ENCODE data around the gene ROBO3. TPM values are rescaled to one million over a fixed set of nuclear protein-coding genes. Genes with fewer than 3 reads are reported as not detected.

Gene ROBO3
- total RNA-seq, 5 donors from 2014 or later (not counting 1 experiment from before 2014, with no cell fraction given): 10.2 to 24.7 (median 17.7) TPM

DNA sequence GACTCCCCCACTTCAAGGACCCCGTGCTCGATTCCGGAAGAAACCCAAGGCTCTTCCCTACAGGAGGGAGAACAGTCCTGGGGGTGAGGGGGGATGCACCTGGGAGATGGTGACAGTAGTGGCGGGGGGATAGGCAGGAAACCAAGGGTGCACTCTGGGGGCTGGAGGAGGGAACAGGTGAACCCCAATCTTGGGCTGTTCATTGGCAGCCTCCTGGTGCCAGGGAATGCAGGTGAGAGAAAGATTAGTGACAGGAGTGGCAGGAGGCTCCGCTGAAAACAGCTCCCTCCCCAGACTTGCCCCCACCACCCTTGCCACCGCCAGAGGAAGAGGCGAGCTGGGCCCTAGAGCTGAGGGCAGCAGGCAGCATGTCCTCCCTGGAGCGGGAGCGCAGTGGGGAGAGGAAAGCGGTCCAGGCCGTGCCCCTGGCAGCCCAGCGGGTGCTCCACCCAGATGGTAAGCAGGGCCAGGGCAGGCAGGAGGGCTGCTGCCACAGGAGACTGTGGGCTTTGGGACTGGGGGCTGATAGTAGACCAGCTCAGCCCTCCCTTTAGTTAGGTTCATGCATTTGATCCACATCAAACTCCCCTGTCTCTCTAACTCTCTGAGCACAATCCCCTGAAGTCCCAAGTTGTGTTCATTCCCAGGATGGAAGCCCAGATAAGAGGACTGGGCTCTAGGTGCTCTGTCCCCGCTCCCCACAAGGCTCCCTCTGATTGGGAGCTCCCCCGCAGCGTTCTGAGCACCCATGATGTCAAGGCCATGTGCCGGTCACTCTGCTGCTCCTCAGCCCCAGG, 14.5 kb downstream of the ROBO3 start:
- ChIA-PET POLR2A (no interaction called here), CTCF (interaction anchor here in 1 of 2 donors (0.6 kb wide), 1 partner anchor 535 kb away, joined by 6 read pairs; no protein-coding TSS in a partner anchor)
- H3K4me3 Mint-ChIP-seq: no peak overlapping the region
- peaks cover 8 to 10% of the 10 kb centered on the region in 2 donors for H3K27me3 Mint-ChIP-seq
- no peaks in the 10 kb centered on the region for H3K36me3 Mint-ChIP-seq
- ATAC-seq (replicated peaks in 1 of 4) (no peak), DNase-seq (no peak)
- whole genome bisulfite sequencing (ENCODE audit: insufficient coverage): 89% methylated on average over 9 of the region's 16 CpGs
- no peak overlapping the region for H3K27ac ChIP-seq (ENCODE audit: low read length)
- H3K27me3 ChIP-seq (replicated peaks in 1 of 2; ENCODE audit: control insufficient read depth in 2 of 2, extremely low read depth in 1 of 2, insufficient read depth in 2 of 2, low read length in 1 of 2): peaks cover 0 to 28% of the 10 kb centered on the region in 2 experiments
- H3K27ac Mint-ChIP-seq: no peak overlapping the region
- no peak overlapping the region for H3K4me3 ChIP-seq (ENCODE audit: control insufficient read depth in 1 of 2, extremely low read depth in 1 of 2, low read length in 1 of 2)
- H3K4me1 Mint-ChIP-seq: peaks cover 21 to 26% (median 23%) of the 10 kb centered on the region in 3 donors
- H3K36me3 ChIP-seq (ENCODE audit: control insufficient read depth in 2 of 2, extremely low read depth in 1 of 2, insufficient read depth in 1 of 2, low read length in 1 of 2): no peaks in the 10 kb centered on the region
- no peaks in the 10 kb centered on the region for H3K9me3 ChIP-seq
- no peaks in the 10 kb centered on the region for H3K9me3 Mint-ChIP-seq
- peaks cover 0 to 24% of the 10 kb centered on the region in 2 experiments for H3K4me1 ChIP-seq (ENCODE audit: control insufficient read depth in 1 of 2, extremely low read depth in 1 of 2, insufficient read depth in 2 of 2, low read length in 2 of 2)

DNA sequence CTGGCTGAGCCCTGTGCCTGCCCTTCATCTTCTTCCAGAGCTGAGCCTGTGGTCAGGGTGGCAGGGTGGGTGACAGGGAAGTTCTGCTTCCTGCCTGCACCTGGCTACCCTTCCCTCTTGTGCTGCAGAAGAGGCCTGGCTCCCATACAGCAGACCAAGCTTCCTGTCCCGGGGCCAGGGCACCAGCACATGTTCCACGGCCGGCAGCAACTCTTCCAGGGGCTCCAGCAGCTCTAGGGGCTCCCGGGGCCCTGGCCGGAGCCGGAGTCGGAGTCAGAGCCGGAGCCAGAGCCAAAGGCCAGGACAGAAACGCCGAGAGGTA, 15.0 kb downstream of the ROBO3 start:
- Histone ChIP-seq H3K36me3 (ENCODE audit: control insufficient read depth in 2 of 2, extremely low read depth in 1 of 2, insufficient read depth in 1 of 2, low read length in 1 of 2) (no peaks in the 10 kb centered on the region), H3K27ac (ENCODE audit: low read length) (no peak overlapping the region), H3K9me3 (no peaks in the 10 kb centered on the region), H3K4me1 (ENCODE audit: control insufficient read depth in 1 of 2, extremely low read depth in 1 of 2, insufficient read depth in 2 of 2, low read length in 2 of 2) (peaks cover 0 to 24% of the 10 kb centered on the region in 2 experiments), H3K4me3 (ENCODE audit: control insufficient read depth in 1 of 2, extremely low read depth in 1 of 2, low read length in 1 of 2) (no peak overlapping the region), H3K27me3 (replicated peaks in 1 of 2; ENCODE audit: control insufficient read depth in 2 of 2, extremely low read depth in 1 of 2, insufficient read depth in 2 of 2, low read length in 1 of 2) (peaks cover 0 to 27% of the 10 kb centered on the region in 2 experiments)
- Mint-ChIP-seq H3K27ac (no peak overlapping the region), H3K4me1 (peaks cover 19 to 26% (median 21%) of the 10 kb centered on the region in 3 donors), H3K27me3 (peaks cover 4% of the 10 kb centered on the region in 2 donors), H3K4me3 (no peak overlapping the region), H3K9me3 (no peaks in the 10 kb centered on the region), H3K36me3 (no peaks in the 10 kb centered on the region)
- POLR2A ChIA-PET: no interaction called here
- DNase-seq (no peak), ATAC-seq (replicated peaks in 1 of 4) (no peak)
- 39% methylated on average over 5 of the region's 10 CpGs for WGBS (ENCODE audit: insufficient coverage)
- CTCF ChIA-PET: interaction anchor here in 1 of 2 donors (0.6 kb wide), 1 partner anchor 535 kb away, joined by 6 read pairs; no protein-coding TSS in a partner anchor

DNA sequence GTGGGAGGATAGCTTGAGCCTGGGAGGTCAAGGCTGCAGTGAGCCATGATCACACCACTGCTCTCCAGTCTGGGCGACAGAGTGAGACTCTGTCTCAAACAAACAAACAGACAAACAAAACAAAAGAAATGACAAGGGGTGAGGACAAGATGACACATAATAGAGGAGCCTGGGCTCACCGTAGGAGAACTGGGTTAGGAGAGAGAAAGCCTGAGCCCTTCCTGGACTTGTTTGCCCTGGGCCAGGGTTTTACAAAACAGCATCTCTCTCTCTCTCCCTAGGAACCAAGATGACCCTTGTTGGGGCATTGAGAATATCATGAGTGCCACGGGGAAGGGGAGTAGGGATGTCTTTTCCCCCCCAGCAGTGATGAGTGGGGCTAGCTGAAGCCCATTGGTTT, 15.7 kb downstream of the ROBO3 start:
- peaks cover 15 to 20% (median 15%) of the 10 kb centered on the region in 3 donors for H3K4me1 Mint-ChIP-seq
- Histone ChIP-seq H3K4me3 (ENCODE audit: control insufficient read depth in 1 of 2, extremely low read depth in 1 of 2, low read length in 1 of 2) (no peak overlapping the region), H3K36me3 (ENCODE audit: control insufficient read depth in 2 of 2, extremely low read depth in 1 of 2, insufficient read depth in 1 of 2, low read length in 1 of 2) (no peaks in the 10 kb centered on the region), H3K9me3 (no peaks in the 10 kb centered on the region), H3K4me1 (ENCODE audit: control insufficient read depth in 1 of 2, extremely low read depth in 1 of 2, insufficient read depth in 2 of 2, low read length in 2 of 2) (peaks cover 0 to 17% of the 10 kb centered on the region in 2 experiments), H3K27ac (ENCODE audit: low read length) (no peak overlapping the region), H3K27me3 (replicated peaks in 1 of 2; ENCODE audit: control insufficient read depth in 2 of 2, extremely low read depth in 1 of 2, insufficient read depth in 2 of 2, low read length in 1 of 2) (peaks cover 0 to 26% of the 10 kb centered on the region in 2 experiments)
- DNase-seq: no peak
- ChIA-PET POLR2A (no interaction called here), CTCF (interaction anchor here in 1 of 2 donors (0.6 kb wide), 1 partner anchor 8 kb away, joined by 3 read pairs; no protein-coding TSS in a partner anchor)
- H3K4me3 Mint-ChIP-seq: no peak overlapping the region
- no CpG with 5 or more reads among the region's 3 CpGs for WGBS (ENCODE audit: insufficient coverage)
- peak overlapping the region in 1 of 2 donors; percentile 11 for H3K27ac Mint-ChIP-seq
- ATAC-seq (replicated peaks in 1 of 4): no peak
- no peaks in the 10 kb centered on the region for H3K9me3 Mint-ChIP-seq
- peaks cover 0 to 11% of the 10 kb centered on the region in 2 donors for H3K27me3 Mint-ChIP-seq
- H3K36me3 Mint-ChIP-seq: no peaks in the 10 kb centered on the region

DNA sequence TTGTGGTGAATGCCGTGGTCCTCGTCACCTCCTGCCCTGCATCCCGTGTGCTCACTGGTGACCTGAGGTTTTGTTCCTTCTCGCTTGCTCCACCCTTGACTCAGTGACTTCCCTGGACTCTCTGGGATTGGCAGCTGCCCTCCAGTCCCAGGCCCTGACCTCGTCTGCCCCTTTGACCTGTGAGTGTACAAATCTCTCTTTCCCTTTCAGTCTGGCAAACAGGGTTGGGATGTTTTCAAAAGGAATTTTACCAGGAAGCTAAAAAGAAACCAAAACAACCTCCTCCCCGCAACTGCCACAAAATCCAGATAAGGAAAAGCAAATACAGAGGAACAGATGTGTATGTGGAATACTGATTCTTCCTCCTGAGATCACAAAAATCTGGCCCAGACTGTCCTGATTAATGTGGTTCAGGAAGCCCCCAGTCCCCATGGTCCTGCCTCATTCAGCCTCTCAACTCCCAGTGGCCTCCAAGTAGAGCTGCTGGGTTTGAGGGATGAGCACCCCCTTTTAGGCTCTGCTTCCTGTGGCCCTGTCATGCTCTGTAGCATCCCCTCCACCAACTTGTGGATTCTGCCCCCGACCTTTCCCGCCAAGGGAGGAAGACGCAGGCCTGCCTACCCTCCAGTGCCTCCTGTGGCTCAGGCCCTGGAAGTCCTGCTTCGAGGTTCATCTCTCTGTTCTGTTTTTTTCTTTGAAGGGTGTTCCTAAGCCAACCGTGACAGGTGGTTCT, 17.3 kb downstream of the ROBO3 start:
- no peaks in the 10 kb centered on the region for H3K9me3 ChIP-seq
- 70% methylated on average over 6 of the region's 11 CpGs for WGBS (ENCODE audit: insufficient coverage)
- H3K27ac ChIP-seq (ENCODE audit: low read length): no peak overlapping the region
- H3K4me3 ChIP-seq (ENCODE audit: control insufficient read depth in 1 of 2, extremely low read depth in 1 of 2, low read length in 1 of 2): no peak overlapping the region
- H3K9me3 Mint-ChIP-seq: no peaks in the 10 kb centered on the region
- ChIA-PET POLR2A (no interaction called here), CTCF (interaction anchor here in 1 of 2 donors (0.6 to 1.6 kb wide), 2 partner anchors 83 to 783 kb away, joined by 3 to 7 read pairs; partner anchors contain the start of gene MSANTD2)
- peaks cover 0 to 5% of the 10 kb centered on the region in 2 experiments for H3K4me1 ChIP-seq (ENCODE audit: control insufficient read depth in 1 of 2, extremely low read depth in 1 of 2, insufficient read depth in 2 of 2, low read length in 2 of 2)
- H3K27ac Mint-ChIP-seq: no peak overlapping the region
- peaks cover 0 to 30% of the 10 kb centered on the region in 2 experiments for H3K27me3 ChIP-seq (replicated peaks in 1 of 2; ENCODE audit: control insufficient read depth in 2 of 2, extremely low read depth in 1 of 2, insufficient read depth in 2 of 2, low read length in 1 of 2)
- no peak for ATAC-seq (replicated peaks in 1 of 4)
- peaks cover 5 to 9% (median 6%) of the 10 kb centered on the region in 3 donors for H3K4me1 Mint-ChIP-seq
- peaks cover 10 to 15% of the 10 kb centered on the region in 2 donors for H3K27me3 Mint-ChIP-seq
- no peak overlapping the region for H3K4me3 Mint-ChIP-seq
- H3K36me3 Mint-ChIP-seq: no peaks in the 10 kb centered on the region
- no peak for DNase-seq
- no peaks in the 10 kb centered on the region for H3K36me3 ChIP-seq (ENCODE audit: control insufficient read depth in 2 of 2, extremely low read depth in 1 of 2, insufficient read depth in 1 of 2, low read length in 1 of 2)

DNA sequence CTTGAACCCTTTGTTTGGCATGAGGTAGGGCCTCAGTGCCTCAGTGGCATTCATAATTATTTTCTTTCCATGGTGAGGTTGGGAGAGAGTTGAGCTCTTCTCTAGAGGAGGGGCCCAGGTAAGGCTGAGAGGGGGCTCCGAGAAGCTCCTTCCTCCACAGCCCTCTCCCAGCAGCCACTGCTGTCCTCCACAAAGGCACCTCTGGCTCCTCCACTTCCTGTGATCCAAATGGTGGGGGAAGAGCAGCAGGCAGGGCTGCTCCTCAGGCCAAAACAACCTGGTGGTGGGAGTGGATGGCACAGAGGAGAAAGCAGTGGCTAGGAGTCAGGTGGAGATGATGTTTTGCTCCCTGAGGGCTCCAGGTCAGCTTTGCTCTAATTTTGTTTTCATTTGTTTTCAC, 19.1 kb downstream of the ROBO3 start:
- ChIA-PET POLR2A (no interaction called here), CTCF (no interaction called here)
- Mint-ChIP-seq H3K27me3 (peaks cover 19 to 21% of the 10 kb centered on the region in 2 donors), H3K36me3 (no peaks in the 10 kb centered on the region), H3K9me3 (no peaks in the 10 kb centered on the region), H3K4me1 (peaks cover 0 to 2% (median 2%) of the 10 kb centered on the region in 3 donors), H3K4me3 (no peak overlapping the region), H3K27ac (no peak overlapping the region)
- WGBS (ENCODE audit: insufficient coverage): no CpG with 5 or more reads among the region's 1 CpG
- H3K9me3 ChIP-seq: no peaks in the 10 kb centered on the region
- H3K4me1 ChIP-seq (ENCODE audit: control insufficient read depth in 1 of 2, extremely low read depth in 1 of 2, insufficient read depth in 2 of 2, low read length in 2 of 2): no peaks in the 10 kb centered on the region
- H3K27ac ChIP-seq (ENCODE audit: low read length): no peak overlapping the region
- peaks cover 0 to 26% of the 10 kb centered on the region in 2 experiments for H3K27me3 ChIP-seq (replicated peaks in 1 of 2; ENCODE audit: control insufficient read depth in 2 of 2, extremely low read depth in 1 of 2, insufficient read depth in 2 of 2, low read length in 1 of 2)
- no peaks in the 10 kb centered on the region for H3K36me3 ChIP-seq (ENCODE audit: control insufficient read depth in 2 of 2, extremely low read depth in 1 of 2, insufficient read depth in 1 of 2, low read length in 1 of 2)
- DNase-seq (no peak), ATAC-seq (replicated peaks in 1 of 4) (no peak)
- no peak overlapping the region for H3K4me3 ChIP-seq (ENCODE audit: control insufficient read depth in 1 of 2, extremely low read depth in 1 of 2, low read length in 1 of 2)

DNA sequence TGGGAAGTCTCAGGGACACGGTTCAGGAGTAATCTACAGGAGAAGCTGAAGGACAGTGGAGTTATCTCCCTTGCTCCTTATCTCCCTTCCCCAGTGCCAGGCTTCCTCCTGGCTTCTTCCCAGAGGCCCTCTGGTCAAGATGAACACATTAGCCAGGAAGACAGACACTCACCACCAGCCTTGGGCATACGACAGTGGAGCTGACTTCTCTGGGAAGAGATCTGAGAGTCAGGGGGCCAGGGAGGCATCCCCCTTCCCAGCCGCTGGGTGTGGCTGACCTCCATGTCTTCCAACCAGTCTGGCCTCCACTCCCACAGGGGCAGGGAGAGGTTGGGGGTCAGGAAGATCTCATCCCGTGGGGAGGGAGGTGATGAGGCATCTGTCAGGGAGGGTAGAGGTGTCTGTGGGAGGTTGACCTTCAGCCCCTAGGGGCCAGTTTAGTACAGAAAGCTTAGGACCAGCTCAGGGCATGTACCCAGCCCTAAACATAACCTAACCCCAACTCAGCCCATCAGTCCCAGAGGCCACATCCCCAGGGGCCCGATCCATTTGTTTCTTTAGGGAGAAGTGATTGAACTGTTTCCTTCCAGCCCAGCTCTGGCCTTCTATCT, 19.7 kb downstream of the ROBO3 start:
- H3K27me3 Mint-ChIP-seq: peaks cover 19 to 21% of the 10 kb centered on the region in 2 donors
- ChIA-PET CTCF (no interaction called here), POLR2A (no interaction called here)
- WGBS (ENCODE audit: insufficient coverage): no CpG with 5 or more reads among the region's 5 CpGs
- H3K27me3 ChIP-seq (replicated peaks in 1 of 2; ENCODE audit: control insufficient read depth in 2 of 2, extremely low read depth in 1 of 2, insufficient read depth in 2 of 2, low read length in 1 of 2): peaks cover 0 to 26% of the 10 kb centered on the region in 2 experiments
- peaks cover 0 to 2% (median 2%) of the 10 kb centered on the region in 3 donors for H3K4me1 Mint-ChIP-seq
- no peak overlapping the region for H3K27ac Mint-ChIP-seq
- no peak overlapping the region for H3K27ac ChIP-seq (ENCODE audit: low read length)
- no peaks in the 10 kb centered on the region for H3K36me3 Mint-ChIP-seq
- DNase-seq: no peak
- no peaks in the 10 kb centered on the region for H3K9me3 ChIP-seq
- H3K9me3 Mint-ChIP-seq: no peaks in the 10 kb centered on the region
- no peak overlapping the region for H3K4me3 ChIP-seq (ENCODE audit: control insufficient read depth in 1 of 2, extremely low read depth in 1 of 2, low read length in 1 of 2)
- H3K36me3 ChIP-seq (ENCODE audit: control insufficient read depth in 2 of 2, extremely low read depth in 1 of 2, insufficient read depth in 1 of 2, low read length in 1 of 2): no peaks in the 10 kb centered on the region
- no peak overlapping the region for H3K4me3 Mint-ChIP-seq
- no peaks in the 10 kb centered on the region for H3K4me1 ChIP-seq (ENCODE audit: control insufficient read depth in 1 of 2, extremely low read depth in 1 of 2, insufficient read depth in 2 of 2, low read length in 2 of 2)
- no peak for ATAC-seq (replicated peaks in 1 of 4)

Data from T-cell (primary cell).